Suprapubic skin (tissue), 3 donors: ENCODE results near the gene ZNF22.

Source experiments
- CTCF ChIP-seq, 2 donors: fragments of 200-600 bp in 1 of 2; fragments of 450-650 bp in 1 of 2; sonication (generic) in 1 of 2; IDR thresholded peaks; one replicate each; pipeline ENCODE4 v1.5.1; 2016 to 2019; ENCODE audit warnings: antibody characterized with exemption in 2 of 2, mild to moderate bottlenecking in 1 of 2, moderate library complexity in 1 of 2
- POLR2A ChIP-seq, 2 donors: fragments of 450-650 bp; IDR thresholded peaks; one replicate each; pipeline ENCODE4 v1.6.1; 2017; ENCODE audit warnings: antibody characterized with exemption in 2 of 2, mild to moderate bottlenecking in 2 of 2, moderate library complexity in 2 of 2

- TF ChIP-seq POLR2A (IDR thresholded peaks at IDR 0.05) (no peak), CTCF (IDR thresholded peaks at IDR 0.05) (no peak)
These were observed 29.3 kb upstream of the ZNF22 start for GRCh38 chr10:44971434-44971833.
